GM18519 (cell line): ENCODE measurements around the gene ABLIM3.

Experiments used
- ATAC-seq: cut with Tn5 transposase; IDR thresholded peaks from one replicate; pipeline ENCODE4 v1.9.1; 2021; ENCODE audit warnings: mild to moderate bottlenecking, moderate library complexity; ENCODE audit not compliant: unreplicated experiment, low FRiP score

The ABLIM3 gene

DNA sequence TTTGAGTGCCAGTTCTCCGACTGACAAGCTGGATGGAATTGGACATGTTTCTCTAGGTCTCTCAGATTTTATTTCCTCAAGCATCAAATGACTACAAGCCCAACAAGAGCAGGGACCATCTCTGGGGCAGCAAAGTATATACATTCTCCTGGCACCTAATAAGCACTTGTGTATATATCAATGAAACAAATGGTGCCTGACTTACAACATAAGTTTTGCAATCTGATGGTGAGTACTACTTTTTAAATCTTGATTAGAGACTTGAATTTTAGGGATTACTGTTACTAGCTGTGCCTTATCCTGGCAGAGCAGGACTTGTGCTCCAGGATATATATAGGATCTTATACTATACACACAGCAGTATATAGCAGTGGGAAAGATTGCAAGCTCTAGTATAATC is 8.8 kb upstream of the ABLIM3 start:
- no peak for ATAC-seq

DNA sequence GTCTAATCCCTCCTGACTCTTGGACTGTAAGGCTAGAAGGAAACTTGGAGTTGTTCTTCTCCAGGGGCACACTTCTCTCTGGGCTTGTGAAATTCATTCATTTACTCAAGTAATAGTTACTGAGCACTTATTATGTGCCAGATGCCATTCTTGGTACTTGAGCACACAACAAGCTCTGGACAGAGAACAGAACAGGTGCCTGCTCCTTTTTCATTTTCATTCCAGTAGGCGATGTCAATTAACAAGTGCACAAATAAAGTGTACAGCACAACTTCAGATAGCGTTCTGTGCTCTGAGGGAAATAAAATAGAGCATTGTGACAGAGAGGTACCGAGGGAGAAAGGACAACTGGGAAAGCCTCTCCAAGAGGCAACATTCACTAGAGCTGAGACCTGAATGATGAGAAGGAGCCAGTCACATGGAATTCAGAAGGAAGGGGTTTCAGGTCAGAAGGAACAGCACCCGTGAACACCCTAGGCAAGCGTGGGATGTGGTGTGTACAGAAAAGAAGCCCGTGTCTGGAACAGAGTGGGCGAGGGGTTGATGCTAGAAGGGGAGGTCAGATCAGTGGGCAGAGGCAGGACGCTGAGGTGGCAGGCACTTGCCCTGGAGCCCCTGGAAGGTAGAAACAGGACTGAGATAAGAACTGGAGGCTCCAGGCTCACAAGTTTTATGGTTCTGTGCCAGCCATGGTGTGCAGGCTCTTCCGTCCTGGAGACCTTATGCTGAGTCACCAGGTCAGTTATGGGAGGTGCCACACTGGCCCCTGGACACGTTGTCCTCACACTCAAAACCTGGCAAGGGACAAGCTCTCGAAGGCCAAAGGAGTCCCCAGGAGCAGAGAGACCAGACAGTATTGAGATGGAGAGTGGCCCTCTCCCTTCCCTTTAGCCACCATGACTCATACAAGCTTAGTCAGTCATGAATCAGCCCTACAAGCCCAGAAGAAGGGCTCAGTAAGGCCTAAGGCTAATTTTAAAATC is 7.2 kb upstream of the ABLIM3 start:
- no peak for ATAC-seq

DNA sequence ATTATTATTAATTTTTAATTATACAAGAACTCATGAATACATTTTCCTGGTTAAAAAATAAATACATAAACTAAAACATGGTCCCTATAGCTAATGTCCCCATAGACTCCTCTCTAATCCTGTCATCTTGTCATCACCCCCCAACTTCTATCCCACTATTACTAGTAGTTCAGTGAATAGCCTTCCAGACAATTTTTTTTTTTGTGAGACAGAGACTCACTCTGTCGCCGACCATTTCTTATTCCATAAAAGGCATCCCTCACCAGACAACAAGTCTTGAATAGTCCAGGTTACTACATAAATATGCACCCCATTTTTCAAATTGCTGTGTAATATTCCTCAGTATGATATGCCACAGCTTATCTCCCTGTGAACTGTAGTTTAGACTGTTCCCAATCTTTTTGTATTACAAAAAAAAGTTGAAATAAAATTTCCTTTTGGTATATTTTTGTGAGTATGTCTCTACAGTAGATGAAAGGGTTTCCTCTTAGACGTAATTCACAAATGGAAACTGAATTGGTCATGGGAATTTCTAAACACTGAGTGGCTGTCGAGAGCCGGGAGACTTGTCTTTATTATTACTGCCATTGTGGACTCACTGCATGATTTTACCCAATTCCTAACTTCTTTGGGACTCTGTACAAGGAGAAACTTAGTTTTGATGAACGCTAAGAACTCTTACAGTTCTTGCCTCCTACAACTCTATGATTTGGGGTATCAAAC is 6.4 kb upstream of the ABLIM3 start:
- ATAC-seq, result no peak

DNA sequence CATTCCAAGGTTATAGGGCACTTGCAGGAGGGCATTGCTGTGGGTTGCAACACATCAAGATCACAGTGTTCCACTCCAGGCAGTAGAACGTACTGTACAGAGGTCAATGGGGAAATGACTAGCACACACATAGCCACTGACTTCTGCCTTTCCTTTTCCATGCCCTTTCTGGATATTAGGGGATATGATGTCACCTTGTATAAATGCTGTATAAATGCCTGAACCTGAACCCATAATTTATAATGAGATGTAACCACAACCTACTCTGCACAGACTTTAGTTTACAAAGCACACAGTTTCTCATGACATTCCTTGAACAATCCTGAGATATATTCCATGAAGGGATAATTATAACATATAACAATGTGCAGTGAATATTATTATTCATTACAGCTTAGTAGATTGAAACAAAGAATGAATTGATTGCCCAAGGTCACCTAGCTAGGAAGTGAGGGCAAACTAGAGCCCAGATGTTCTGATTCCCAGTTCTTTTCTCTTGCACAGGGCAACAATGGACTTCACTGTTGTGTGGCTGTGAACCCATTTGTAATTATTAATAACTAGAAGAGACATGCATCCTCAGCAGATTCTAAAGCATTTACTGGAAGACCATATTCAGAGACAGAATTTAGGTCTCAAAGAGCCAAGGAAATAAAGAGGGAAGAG is 5.6 kb upstream of the ABLIM3 start:
- no peak for ATAC-seq

DNA sequence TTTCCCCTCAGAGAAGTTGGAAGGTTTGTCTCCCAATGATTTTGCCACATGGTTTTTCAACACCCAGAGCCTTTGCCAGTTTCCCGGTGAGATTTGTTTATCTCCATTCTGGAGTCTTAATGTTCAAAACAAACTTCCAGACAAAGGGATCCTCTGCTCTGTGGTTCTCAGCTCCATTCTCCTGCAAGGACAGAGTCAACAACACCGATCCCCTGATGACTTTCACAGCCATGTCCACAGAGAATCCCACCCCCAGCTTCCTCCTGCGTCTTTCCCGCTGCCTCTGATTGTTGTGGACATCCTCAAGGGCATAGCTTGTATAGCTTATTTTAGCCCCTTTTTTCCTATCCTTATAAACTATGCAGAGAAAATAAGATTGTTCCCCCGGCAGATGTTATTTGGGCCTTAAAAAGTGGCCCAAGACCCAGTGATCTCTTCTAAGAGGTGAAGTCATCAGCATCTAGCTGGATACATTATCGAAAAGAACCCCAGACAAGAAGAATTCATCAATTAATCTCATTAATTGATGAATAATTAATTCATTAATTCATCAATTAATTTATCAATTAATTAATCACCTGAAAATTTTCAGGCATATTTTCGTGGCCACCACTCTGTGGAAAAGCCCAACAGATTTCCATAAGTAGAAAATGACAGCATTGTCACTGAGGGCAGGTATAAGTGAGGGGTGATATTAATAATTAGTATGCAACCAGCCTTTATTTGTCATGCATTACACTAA is 2.9 kb upstream of the ABLIM3 start:
- no peak for ATAC-seq

DNA sequence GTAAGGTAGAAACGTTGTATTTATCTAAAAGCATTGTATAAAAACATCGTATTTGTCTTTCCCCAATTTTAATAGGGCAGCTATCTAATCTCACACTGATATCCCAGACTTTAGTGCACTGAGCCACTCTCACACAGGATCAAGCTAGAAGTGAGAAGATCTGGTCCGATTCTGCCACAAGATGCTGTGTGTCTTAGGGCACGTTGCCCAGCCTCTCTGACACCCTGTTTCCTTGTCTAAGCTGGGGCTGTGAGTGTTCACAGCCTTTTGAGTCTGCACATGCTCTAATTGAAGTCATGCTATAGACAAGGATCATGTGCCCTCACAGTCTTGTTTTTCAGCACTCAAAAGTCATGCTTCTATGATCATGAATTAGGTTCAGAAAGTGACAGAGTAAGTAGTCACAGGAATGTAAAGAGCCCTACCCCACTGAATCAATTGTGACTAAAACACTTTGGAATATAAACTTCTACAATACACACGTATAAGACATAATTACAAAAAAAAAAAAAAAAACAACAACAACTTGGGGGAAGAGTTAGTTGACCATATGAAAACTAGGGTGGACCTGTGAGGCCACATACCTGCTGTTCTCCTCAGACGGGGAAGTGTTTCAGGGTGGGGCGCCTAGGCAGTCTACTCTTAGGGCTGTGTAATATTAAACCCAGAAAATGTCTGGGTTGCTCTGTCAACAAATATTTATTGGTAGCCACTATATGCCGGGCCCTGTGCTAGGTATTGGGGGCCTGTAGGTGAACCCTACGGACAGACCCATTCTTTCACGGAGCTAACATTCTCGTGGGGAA is 893 bp upstream of the ABLIM3 start:
- no peak for ATAC-seq

DNA sequence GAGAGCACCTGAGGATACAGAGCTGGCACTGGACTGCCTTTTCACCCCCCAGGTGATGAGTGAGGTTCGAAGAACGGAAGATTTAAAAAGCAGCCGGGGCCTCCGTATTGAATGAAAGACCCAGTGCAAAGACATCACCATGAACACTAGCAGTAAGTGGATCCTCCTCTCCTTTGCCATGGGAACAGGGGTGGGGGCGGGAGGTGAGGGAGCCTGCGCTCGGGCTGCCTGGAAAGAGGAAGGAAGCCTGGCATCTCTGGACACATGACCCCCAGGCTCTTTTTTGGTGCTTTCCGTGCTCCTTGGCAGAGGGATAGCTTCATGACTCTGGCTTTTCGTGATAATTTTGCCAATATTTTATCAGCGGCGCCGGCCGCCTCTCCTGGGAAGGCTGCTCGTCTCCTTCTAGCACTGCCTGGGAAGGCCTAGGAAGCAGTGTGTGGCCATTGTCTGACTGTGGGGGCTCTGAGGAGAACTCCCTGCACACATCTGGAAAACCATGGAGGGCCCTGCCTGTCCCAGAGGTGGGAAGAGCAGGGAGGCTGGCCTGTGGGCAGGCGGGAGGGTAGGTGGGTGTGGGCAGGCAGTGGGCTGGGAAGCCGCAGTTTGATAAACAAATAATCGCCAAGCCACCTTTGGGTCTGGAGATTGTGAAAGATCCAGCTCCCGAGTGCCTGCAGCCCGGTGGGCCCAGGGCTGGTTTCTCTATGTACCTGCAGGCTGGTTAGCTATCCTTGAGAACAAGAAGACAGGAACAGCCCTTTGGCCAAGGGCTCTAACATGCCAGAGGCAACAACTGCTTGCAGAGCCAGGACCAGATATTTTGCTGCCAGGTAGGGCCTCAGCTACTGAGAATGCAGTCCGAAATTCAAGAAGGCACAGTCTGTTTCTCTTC is 911 bp downstream of the ABLIM3 start:
- no peak for ATAC-seq

DNA sequence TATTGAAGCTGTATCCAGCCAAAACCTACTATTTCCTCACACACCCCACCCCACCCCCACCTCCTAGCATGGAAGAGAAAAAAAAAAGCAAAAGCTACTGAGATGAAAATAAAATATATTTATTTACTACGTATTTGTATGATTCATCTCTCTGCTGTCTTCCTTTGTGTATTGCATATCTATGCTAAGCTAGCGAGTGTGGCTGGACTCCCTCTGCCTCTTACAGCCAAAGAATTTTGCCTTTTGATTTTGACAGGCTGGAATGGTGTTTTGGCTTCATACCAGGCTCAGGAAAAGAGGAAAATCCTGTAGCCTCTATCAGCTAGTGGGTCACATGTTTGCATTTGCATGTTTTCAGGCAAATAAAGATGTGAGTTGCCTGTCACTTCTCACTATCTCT is 2.2 kb downstream of the ABLIM3 start:
- ATAC-seq, result no peak

DNA sequence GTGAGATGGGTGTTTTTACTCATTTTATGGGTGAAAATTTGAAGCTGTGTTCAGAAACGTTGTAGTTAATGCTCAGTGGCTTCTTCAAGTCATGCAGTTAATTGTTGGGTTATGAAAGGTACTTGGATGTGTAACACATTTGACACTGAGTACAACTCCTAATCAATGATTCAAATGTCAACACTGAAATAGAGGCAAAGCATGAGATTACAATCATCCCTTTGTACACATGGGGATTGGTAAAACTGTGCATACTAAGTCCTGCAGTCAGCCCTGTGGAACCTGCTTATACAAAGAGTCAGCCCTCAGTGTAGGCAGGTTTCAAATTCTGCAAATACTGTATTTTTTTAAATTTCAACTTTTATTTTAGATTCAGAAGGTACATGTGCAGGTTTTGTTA is 3.3 kb downstream of the ABLIM3 start:
- no peak for ATAC-seq

DNA sequence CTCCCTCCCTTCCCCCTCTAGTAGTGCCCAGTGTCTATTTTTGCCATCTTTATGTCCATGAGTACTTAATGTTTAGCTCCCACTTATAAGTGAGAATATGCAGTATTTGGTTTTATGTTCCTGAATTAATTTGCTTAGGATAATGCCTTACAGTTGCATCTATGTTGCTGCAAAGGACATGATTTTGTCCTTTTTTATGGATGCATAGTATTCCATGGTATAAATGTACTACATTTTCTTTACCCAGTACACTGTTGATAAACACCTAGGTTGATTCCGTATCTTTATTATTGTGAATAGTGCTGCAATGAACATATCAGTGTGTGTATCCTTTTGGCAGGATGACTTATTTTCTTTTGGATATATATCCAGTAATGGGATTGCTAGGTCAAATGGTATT is 3.8 kb downstream of the ABLIM3 start:
- ATAC-seq, result no peak

DNA sequence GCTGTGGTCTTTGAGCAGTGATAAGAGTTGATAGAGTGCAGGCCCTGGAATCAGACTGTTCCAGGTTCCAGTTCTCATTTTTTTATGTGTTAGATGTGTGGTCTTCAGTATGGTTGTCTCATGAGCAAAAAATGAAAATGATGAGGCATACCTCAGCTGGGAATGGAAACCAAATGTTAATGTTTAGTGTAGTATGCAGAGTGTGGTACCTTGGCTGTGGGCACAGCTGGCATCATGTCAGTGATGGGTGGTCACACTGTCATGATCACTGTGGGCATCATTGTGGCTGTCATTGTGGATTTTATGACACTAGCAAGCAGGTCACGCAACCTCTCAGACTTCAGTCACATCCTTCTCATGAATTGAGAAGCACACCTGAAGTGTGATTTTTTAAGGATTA is 6.4 kb downstream of the ABLIM3 start:
- ATAC-seq, result no peak

DNA sequence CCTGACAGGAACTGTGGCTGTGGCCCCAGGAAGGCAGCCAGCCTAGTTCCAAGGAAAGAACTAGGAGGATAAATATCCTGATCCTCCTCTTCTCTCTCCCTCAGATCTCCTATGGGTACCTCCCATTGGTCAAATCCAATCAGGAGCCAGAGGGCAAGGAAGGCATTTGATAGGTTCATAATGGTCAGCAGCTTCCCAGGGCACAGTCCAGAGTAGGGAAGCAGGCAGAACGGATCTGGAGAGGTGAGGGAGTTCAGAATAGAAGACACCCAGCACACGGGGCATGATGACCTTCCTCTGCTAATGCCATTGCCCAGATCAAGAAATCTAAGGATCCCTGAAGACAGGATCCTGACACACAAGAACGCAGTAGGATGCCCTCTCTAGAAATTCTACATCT is 8.6 kb downstream of the ABLIM3 start:
- no peak for ATAC-seq

DNA sequence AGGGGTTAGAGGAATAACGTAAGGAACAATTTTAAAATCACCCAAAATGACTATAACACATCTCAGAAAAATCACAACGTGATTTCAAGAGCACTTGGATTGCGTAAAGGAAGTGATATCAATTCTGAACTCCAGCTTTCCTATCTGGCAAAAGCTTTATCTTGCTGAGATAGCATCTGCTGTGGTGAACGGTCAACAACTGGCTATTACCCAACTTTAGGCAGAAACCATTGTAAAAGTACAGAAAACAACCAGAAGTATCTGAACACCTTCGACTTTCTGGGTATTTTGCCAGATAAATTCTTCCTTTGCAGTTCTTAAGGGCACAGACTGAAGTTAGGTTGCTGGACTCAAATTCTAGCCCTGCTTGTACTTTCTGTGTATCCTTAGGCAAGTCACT is 9.2 kb downstream of the ABLIM3 start:
- ATAC-seq, result no peak

DNA sequence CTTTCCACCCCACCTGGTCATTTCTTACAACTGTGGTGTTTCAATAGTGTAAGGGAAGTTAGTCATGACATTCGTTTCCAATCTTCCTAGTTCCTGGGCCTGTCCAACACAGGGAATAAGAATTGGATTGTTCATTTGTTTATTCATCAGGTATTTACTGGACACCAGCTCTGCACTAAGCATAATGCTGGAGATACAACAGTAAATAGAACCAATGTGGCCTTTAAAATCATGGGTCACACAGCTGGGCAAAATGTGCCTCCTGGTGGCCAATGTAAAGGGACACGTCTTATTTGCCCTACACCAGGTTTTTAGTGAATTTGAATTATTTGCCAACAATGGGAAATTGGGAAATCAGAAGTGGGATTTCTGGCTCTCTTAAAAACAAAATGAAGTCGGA is 10.4 kb downstream of the ABLIM3 start:
- ATAC-seq, result no peak

DNA sequence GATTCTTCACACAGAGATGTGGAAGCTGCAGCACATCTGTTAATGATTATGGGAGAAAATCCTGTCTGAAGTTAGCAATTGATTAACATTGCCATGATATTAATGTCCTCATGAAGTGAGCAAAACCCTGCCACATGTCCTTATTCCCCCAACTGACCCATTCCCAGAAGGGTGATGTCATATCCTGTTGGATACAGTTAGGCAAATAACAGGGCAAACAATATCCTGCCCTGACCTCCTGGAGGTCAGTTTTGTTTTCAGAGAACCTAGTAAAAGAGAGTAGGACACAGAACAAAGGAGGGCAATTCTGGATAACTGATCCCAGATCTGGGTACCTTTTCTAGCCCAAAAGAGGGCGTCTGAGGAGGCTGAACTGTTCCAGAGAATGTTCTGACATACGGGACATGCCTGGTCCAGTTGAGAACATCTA is 11.0 kb downstream of the ABLIM3 start:
- no peak for ATAC-seq

DNA sequence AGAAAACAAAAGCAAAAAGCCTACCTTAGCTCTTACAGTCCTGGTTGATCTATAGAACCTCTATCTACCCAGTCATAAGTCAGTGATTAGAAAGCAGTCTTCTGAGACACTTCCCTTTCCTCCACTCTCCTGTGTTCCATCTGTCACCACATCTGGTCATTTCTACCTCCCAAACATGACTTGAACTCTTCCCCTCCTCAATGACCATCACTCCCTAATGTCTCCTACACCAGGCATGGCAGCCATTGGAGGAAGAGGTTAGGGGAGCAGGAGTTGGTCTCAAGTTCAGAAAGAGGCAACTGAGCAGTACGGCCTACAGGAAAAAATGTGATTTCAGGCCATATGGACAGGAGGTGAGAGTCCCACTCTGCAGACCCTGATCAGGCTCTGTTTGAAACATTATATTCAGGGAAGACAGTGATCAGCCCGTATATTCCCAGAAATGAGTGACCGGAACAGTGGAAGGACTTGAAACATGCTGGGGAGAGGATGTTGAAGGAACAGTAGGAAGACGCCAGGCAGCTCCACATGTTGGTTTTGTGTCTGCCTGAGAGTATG is 12.0 kb downstream of the ABLIM3 start:
- no peak for ATAC-seq

DNA sequence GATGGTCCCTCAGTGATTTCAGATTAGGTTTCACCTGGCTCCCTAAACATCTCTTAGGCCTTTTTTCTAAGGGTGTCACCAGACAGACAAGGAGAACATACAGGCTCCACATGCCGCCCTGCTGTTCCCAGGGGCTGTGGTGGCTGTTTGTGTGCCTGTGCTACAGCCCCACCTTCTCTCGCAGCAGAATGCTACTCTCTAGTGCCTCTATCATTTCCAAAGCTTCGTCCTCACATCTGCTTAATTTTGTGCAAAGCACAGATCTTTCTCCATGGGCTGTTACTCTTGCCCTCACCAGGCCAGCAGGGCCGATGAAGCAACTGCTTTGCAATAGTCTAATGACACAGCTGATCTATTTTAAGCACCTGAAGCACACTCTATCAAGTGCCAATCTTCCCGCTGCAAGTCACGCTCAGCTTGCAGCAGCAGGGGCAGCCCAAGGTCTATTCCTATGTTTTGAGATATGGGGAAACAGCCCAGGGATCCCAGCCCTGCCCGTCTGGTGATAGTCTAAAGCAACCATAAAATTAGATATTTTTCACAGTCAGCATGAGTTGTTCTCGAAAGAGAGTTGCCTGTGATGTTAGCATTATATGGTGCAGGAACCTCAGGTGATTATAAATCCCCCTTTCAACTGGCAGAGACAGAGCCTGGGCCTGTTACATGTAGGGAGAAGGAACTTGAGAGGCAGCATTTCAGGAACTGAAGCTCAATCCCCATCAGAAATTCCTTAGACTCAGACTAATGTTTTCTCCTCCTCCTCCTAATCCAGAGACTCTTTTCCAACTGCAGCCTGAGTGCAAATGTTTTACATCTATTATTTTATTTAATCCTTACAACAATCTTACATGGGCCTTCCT is 12.7 kb downstream of the ABLIM3 start:
- ATAC-seq, result no peak

DNA sequence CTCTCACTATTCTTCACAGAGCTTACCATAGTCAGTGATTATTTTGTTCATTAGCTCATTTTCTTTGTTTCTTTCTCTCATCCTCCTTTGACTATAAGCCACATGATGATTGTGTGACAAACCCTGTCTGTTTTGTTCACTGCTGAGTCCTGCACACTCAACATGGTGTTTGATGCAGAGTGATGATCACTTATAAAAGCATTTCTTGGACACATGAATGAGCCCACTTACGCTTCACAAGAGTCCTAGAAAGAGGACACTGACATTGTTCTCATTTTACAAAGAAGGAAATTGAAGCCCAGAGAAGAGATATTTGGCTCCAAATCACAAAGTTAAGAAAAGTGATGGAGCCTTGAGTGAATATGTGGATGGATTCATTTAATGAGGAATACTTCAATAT is 13.4 kb downstream of the ABLIM3 start:
- ATAC-seq, result no peak
